Measurements from ENCODE around the gene NAPSA. TPM values are rescaled to one million over a fixed set of nuclear protein-coding genes. Genes with fewer than 3 reads are reported as not detected.

The NAPSA gene
- polyA plus RNA-seq, 1 experiment = 0.10 TPM

DNA sequence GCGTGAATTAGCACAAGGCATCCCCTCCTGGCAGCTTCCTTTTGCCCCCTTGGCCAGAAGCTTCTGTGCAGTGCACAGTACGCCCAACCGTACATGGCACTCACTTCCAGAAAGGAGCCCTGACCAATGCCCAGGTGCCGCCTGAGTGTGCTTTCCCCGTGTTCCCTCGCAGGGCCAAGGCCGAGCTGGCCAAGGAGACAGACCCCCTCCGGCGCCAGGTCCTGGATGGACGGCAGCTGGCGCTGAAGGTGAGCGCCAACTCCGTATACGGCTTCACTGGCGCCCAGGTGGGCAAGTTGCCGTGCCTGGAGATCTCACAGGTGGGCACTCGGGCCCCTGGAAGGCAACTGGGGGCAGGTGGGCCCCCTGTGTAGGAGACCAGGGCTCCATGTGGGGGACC lies 43.9 kb upstream of the NAPSA start:
- Histone ChIP-seq H3K9me3 (ENCODE audit: control insufficient read depth, insufficient read depth, low read length) (peaks cover 5% of the 10 kb centered on the region), H3K4me3 (ENCODE audit: low read depth, low read length) (no peak overlapping the region), H3K27me3 (ENCODE audit: control insufficient read depth, insufficient read depth, low read length) (no peaks in the 10 kb centered on the region), H3K27ac (ENCODE audit: low read depth, low read length) (no peak overlapping the region)
- ChIA-PET POLR2A (no interaction called here), CTCF (no interaction called here)
- TF ChIP-seq CTCF (IDR thresholded peaks at IDR 0.05; ENCODE audit: low read depth, low read length) = no peak
- DNase-seq (ENCODE audit: low read depth, low spot score) = no peak

DNA sequence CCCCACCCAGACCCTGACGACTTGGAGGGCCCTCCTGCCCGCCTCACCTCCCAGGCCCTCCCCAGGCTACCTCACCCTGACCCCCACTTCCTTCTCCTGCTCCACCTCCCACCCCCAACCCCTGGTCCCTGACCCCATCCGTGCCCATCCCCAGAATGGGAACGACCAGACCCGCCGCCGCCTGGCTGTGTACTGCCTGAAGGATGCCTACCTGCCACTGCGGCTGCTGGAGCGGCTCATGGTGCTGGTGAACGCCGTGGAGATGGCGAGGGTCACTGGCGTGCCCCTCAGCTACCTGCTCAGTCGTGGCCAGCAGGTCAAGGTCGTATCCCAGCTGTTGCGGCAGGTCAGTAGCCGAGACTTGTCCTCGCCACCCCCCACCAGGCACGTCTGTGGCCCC lies 41.4 kb upstream of the NAPSA start:
- POLR2A ChIA-PET = no interaction called here

GRCh38 chr19:50406156-50406820 lies 40.8 kb upstream of the NAPSA start:
- ChIA-PET POLR2A (no interaction called here), CTCF (no interaction called here)
- H3K27me3 ChIP-seq (ENCODE audit: control insufficient read depth, insufficient read depth, low read length) = no peaks in the 10 kb centered on the region
- no peak overlapping the region for H3K27ac ChIP-seq (ENCODE audit: low read depth, low read length)
- H3K4me3 ChIP-seq (ENCODE audit: low read depth, low read length) = no peak overlapping the region
- no peak for TF ChIP-seq CTCF (IDR thresholded peaks at IDR 0.05; ENCODE audit: low read depth, low read length)
- H3K9me3 ChIP-seq (ENCODE audit: control insufficient read depth, insufficient read depth, low read length) = no peaks in the 10 kb centered on the region; the same call in 1 of the 2 replicates
- DNase-seq (ENCODE audit: low read depth, low spot score) = no peak

More for the DNA sequence above, 41.4 kb upstream of the NAPSA start:
- Histone ChIP-seq H3K27ac (ENCODE audit: low read depth, low read length) (no peak overlapping the region), H3K9me3 (ENCODE audit: control insufficient read depth, insufficient read depth, low read length) (no peaks in the 10 kb centered on the region; the same call in 1 of the 2 replicates), H3K27me3 (ENCODE audit: control insufficient read depth, insufficient read depth, low read length) (no peaks in the 10 kb centered on the region), H3K4me3 (ENCODE audit: low read depth, low read length) (no peak overlapping the region)
- no peak for TF ChIP-seq CTCF (IDR thresholded peaks at IDR 0.05; ENCODE audit: low read depth, low read length)
- CTCF ChIA-PET = interaction anchor here (0.6 kb wide), 1 partner anchor 614 kb away, joined by 4 read pairs; no protein-coding TSS in a partner anchor
- DNase-seq (ENCODE audit: low read depth, low spot score) = no peak

GRCh38 chr19:50402544-50403301 lies 37.3 kb upstream of the NAPSA start:
- DNase-seq (ENCODE audit: low read depth, low spot score) = no peak
- Histone ChIP-seq H3K4me3 (ENCODE audit: low read depth, low read length) (no peak overlapping the region), H3K27me3 (ENCODE audit: control insufficient read depth, insufficient read depth, low read length) (no peaks in the 10 kb centered on the region), H3K9me3 (ENCODE audit: control insufficient read depth, insufficient read depth, low read length) (no peaks in the 10 kb centered on the region; the same call in 1 of the 2 replicates), H3K27ac (ENCODE audit: low read depth, low read length) (no peak overlapping the region)
- ChIA-PET POLR2A (no interaction called here), CTCF (no interaction called here)
- no peak for TF ChIP-seq CTCF (IDR thresholded peaks at IDR 0.05; ENCODE audit: low read depth, low read length)
